Measurements from ENCODE around the gene SLC7A11.

Gene SLC7A11

GRCh38 chr4:138242076-138242833, at the start of gene SLC7A11:
SLC7A11 (minus strand) TSS chr4:138242349; CDS start chr4:138242069, 280 bp downstream.
- peak; percentile 70 for FAIRE-seq

GRCh38 chr4:138291431-138291830, 49.3 kb upstream of the SLC7A11 start:
- no peak for FAIRE-seq

GRCh38 chr4:138290805-138291204, 48.7 kb upstream of the SLC7A11 start:
- no peak for FAIRE-seq

GRCh38 chr4:138279286-138279685, 37.1 kb upstream of the SLC7A11 start:
- FAIRE-seq = no peak

GRCh38 chr4:138277133-138277532, 35.0 kb upstream of the SLC7A11 start:
- FAIRE-seq = no peak

- no peak for FAIRE-seq
Observed at GRCh38 chr4:138275963-138276621, 33.9 kb upstream of the SLC7A11 start.

- FAIRE-seq = no peak
Observed at GRCh38 chr4:138275216-138275615, 33.1 kb upstream of the SLC7A11 start.

- FAIRE-seq = no peak
Observed at GRCh38 chr4:138269175-138269574, 27.0 kb upstream of the SLC7A11 start.

GRCh38 chr4:138267835-138268234, 25.7 kb upstream of the SLC7A11 start:
- FAIRE-seq = peak; percentile 27

GRCh38 chr4:138266948-138267347, 24.8 kb upstream of the SLC7A11 start:
- FAIRE-seq = no peak

- FAIRE-seq = no peak
Observed at GRCh38 chr4:138263247-138263816, 21.2 kb upstream of the SLC7A11 start.

- no peak for FAIRE-seq
Observed at GRCh38 chr4:138262469-138262868, 20.3 kb upstream of the SLC7A11 start.

- FAIRE-seq = no peak
Observed at GRCh38 chr4:138262030-138262429, 19.9 kb upstream of the SLC7A11 start.

- FAIRE-seq = no peak
Observed at GRCh38 chr4:138259824-138260223, 17.7 kb upstream of the SLC7A11 start.

- FAIRE-seq = no peak
Observed at GRCh38 chr4:138259271-138259670, 17.1 kb upstream of the SLC7A11 start.

- no peak for FAIRE-seq
Observed at GRCh38 chr4:138256608-138257007, 14.5 kb upstream of the SLC7A11 start.

- FAIRE-seq = no peak
Observed at GRCh38 chr4:138255917-138256597, 13.9 kb upstream of the SLC7A11 start.

GRCh38 chr4:138252551-138252950, 10.4 kb upstream of the SLC7A11 start:
- FAIRE-seq = no peak

GRCh38 chr4:138251938-138252337, 9.8 kb upstream of the SLC7A11 start:
- FAIRE-seq = no peak

- FAIRE-seq = no peak
Observed at GRCh38 chr4:138249132-138249531, 7.0 kb upstream of the SLC7A11 start.

GRCh38 chr4:138248058-138248457, 5.9 kb upstream of the SLC7A11 start:
- FAIRE-seq = no peak

GRCh38 chr4:138247643-138248042, 5.5 kb upstream of the SLC7A11 start:
- no peak for FAIRE-seq

- peak; percentile 3 for FAIRE-seq
Observed at GRCh38 chr4:138243369-138243768, 1.2 kb upstream of the SLC7A11 start.

GRCh38 chr4:138242834-138243156, 646 bp upstream of the SLC7A11 start:
- no peak for FAIRE-seq

Data from A204.1 (cell line).